HG03439 (cell line): ENCODE data around the gene WASF3.

Source experiments
- ATAC-seq: cut with Tn5 transposase; IDR thresholded peaks from one replicate; pipeline ENCODE4 v1.9.1; 2021; ENCODE audit warnings: mild to moderate bottlenecking, moderate library complexity; ENCODE audit not compliant: unreplicated experiment

The WASF3 gene

GRCh38 chr13:26585136-26585535 lies 27.7 kb downstream of the WASF3 start:
- ATAC-seq, result no peak

DNA sequence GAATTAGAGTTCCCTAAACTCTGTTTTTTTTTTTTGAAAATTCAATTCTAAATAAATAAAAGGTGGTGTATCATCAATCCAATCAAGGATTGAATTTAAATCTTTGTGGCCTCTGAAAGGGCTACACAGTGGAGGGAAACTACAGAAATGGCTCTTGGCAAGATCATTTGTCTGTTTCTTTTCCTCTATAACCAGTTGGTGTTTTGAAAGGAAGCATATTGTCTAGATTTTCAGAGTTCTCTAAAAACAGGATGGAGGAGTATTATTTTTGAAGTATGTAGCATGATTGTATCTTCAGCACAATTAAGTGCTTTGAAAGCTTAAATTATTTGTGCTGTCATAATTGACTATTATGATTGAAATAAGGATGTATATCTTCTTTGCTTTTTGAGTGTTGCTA lies 29.8 kb downstream of the WASF3 start:
- no peak for ATAC-seq

GRCh38 chr13:26589226-26589625 lies 31.7 kb downstream of the WASF3 start:
- no peak for ATAC-seq

DNA sequence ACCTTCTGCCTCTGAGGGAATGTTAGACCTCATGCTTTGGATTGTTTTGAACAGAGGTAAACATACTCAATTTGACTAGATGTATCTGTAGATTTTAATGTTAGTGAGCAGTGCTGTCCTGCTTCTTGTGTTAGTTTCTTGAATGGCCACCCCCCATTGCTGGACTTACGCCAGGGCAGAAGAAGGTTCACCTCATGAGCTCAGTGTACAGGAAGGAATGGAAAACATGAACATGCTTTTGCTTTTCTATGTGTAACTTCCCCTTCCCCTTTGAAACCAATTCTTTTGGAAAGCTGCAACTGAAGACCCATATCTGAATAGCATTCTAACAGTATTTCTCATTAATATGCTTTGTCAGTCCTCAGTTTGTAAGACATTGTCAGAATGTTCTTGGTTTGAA lies 32.3 kb downstream of the WASF3 start:
- no peak for ATAC-seq

- ATAC-seq, result no peak
Observed at GRCh38 chr13:26590379-26590778, 32.9 kb downstream of the WASF3 start.

DNA sequence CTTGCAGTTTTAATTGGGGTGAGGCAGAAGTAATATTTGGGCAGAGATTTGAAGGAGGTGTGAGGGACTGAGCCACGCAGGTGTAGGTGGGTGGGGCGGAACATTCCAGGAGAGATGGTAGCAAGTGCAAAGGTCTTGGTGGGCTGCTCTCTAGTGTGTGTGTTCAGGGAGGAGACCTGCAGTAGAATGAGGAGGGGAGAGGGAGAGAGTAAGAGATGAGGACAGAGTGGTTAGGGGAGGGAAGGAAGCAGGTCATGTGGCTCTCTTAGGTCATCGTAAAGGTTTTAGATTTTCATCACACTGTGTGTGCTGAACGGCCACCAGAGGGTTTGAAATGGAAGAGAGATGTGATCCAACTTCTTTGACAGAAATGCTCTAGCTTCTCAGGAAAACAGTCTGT lies 33.5 kb downstream of the WASF3 start:
- ATAC-seq, result no peak

DNA sequence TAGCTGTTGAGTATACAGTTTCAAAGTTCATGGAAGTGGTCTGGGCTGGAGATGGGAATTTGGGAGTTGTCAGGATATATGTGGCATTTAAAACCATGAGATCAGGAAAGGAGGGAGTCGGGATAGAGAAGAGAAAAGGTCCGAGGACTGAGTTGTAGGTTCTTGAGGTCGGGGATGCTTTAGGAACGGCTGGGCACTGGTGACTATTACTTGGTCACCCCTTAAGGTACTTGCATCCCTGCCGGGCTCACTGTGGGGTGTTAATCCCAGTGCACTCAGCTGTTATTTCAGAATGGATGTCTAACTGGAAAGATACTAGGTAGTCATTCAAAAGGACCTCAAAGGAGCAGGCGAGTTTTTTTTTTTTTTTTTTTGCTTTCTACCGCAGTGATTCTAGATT lies 34.2 kb downstream of the WASF3 start:
- no peak for ATAC-seq

DNA sequence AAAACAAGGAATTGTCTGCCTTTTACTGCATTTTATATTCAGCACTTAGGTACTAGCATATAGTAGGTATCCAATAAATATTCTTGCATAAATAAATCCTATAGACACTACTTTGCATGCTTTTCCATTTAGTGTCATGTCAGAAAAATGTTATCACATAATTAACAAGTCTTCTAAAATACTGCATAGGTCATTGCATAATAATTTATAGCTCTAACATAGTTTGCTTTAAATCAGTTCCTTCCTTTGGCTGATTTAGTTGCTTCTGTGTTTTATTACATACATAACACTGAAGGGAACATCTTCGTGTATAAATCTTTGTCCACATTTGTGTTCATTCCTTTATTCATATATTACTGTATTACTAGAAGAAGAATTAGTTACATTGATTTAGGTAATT lies 36.2 kb downstream of the WASF3 start:
- ATAC-seq, result no peak

DNA sequence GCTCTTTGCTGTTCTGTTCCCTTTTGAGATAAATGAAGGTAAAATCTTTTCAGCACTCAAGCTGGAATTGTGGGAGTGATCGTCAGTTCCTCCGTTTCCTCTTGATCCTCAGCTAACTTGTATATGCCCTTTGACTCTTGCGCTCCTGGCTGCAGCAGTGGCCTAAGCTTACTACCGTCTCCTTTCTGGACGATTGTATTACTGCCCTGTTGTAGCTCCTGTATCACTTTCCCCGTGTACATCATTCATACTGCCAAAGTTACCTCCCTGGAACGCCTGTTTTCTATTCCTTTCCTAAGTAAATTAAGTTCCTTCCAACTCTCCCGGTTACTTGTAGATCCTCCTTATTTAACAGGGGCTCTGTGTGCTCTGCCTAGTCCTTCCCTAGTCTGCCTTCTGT lies 36.9 kb downstream of the WASF3 start:
- ATAC-seq, result no peak

GRCh38 chr13:26596458-26596857 lies 39.0 kb downstream of the WASF3 start:
- no peak for ATAC-seq

DNA sequence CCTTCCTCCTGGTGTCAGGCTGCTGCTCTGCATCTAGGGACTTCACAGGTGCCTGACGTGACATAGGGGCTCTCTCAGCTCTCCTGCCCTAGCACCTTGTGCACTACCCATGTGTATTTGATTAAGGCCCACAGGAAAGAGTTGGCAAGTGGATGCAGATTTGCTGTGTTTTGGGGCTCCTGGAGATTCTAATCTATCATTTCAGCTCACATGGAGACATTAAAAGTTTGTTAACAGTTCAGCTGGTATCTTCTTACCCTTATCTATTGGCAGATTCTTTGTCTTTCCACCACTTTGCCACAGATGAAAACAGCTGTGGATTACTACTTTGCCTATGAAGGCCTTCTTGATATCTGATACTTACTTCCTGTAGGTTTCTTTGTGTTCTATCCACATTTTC lies 41.9 kb downstream of the WASF3 start:
- no peak for ATAC-seq

GRCh38 chr13:26599860-26600259 lies 42.4 kb downstream of the WASF3 start:
- no peak for ATAC-seq

- no peak for ATAC-seq
Observed at GRCh38 chr13:26600343-26600742, 42.9 kb downstream of the WASF3 start.

DNA sequence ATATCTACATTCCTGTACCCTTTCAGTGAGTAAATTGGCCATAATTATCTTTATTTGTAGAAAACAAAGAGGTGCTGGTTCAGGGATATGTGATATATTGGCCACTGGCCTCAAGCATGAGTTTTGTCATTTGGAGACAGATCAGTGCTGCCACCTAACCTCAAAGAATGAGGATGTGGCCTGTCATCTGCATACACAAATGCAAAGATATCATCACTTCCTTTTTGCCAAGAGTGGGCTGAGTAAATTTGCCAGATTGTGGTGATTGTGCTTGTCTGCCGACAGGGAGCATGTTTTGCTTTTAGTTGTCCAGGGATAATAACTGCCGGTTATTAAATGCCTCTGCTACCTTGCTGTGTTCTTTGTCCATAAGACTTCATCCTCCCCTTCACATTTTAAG lies 44.2 kb downstream of the WASF3 start:
- ATAC-seq, result no peak

- ATAC-seq, result no peak
Observed at GRCh38 chr13:26602783-26603182, 45.3 kb downstream of the WASF3 start.

GRCh38 chr13:26604784-26605545 lies 47.5 kb downstream of the WASF3 start:
- ATAC-seq, result no peak

DNA sequence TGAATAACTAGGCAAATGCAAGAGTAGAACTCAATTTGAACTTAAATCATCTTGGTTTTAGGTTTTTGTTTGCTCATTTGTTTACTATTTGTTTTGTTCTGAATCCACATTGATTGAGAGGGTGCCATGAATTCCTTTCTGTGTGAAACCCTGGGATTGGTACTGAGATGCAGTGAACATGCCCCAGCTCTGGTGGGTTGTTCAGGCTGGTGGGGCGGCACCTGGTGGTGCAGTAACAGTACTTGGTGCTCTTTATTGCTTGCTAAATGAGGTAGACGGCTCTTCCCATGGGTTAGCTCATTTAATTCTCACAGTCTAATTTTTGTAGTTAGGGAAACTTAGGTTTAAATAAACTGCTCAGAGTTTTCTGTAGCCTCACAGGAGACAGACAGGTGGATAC lies 48.4 kb downstream of the WASF3 start:
- no peak for ATAC-seq

GRCh38 chr13:26606631-26607030 lies 49.1 kb downstream of the WASF3 start:
- no peak for ATAC-seq

- ATAC-seq, result no peak
Observed at GRCh38 chr13:26614721-26615120, 57.2 kb downstream of the WASF3 start.

DNA sequence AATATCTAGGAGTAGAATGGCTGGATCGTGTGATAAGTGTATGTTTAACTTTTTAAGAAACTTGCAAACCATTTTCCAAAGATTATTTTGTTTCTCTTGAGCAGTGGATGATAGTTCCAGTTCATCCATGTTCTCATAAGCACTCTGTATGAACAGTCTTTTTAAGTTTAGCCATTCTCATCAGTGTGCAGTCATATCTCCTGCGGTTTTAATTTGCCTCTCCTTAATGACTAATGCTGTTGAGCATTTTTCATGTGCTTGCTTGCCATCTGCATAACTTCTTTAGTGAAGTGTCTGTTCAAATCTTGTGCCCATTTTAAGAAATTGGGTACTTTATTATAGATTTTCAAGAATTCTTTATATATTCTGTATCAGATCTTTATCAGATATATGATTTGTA lies 58.6 kb downstream of the WASF3 start:
- ATAC-seq, result no peak

- no peak for ATAC-seq
Observed at GRCh38 chr13:26618726-26619125, 61.2 kb downstream of the WASF3 start.

DNA sequence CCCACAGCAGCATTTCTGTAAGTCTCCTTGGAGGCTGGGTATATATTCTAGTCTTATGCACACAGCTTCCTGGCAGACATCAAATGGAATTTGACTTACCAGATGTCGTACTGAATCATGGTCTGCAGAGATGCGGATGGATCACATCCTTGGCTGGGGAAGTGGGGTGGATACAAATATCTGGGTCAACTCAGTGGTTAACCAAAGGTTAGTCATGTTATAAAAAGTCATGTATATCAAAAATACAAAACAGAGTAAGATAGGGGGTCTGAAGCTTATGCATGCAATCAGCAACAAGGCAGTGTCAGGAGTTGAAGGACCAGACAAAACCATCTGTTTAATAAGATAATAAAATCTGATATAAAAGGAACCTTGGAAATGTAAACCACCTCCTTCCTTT lies 61.9 kb downstream of the WASF3 start:
- ATAC-seq, result no peak

- ATAC-seq, result no peak
Observed at GRCh38 chr13:26621731-26622401, 64.4 kb downstream of the WASF3 start.
